NCI-H345 treated with DMSO at 0.1 percent for 48 hours (cell line): ENCODE results near the gene TULP3.

Source experiments
- DNase-seq: peaks from one replicate; lab custom pipeline; 2025; ENCODE audit not compliant: unreplicated experiment; lab: John Stamatoyannopoulos, UW

The TULP3 gene

DNA sequence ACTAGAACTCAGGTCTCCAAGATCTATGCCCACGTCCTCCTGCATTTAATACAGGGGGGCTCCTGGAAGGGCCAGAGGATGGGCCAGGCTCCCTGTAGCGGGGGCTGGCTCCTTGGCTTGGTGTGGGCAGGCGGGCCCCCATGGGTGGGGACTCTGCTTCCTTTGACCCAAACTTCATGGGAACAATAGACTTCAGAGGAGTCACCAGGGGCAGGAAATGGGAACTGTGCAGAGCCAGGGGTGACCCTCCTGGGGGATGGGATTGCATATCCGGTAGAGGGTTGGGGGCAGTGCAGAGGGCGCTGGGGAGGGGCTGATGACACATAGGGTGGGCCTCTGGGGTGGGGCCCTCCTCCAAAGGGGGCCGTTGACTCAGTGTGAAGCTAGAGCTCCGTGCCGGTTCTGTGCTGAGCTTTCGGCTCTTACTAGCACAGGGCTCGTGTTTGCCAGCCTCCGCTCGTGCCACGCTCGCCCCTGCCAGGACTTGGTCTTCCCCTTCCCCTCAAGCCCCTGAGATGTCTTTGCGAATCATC lies 73.1 kb downstream of the TULP3 start:
- DNase-seq = no peak

DNA sequence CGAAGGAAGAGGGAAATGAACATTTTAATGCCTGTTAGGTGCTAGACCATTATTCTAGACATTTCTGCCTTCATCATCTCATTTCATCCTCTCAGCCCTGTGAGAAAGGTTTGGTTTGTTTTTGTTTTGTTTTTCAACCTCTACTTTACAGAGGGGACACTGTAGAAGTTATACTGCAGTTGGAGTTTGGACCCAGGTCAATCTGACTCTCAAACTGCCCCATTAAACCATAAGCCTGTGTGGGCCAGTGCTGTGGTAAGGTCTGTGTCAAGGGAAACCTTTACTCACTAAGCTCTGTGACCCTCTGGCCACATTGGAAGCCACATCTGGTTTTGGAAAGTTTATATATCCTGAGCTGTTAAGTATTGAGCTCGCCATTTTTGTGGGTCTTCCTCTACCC lies 77.0 kb downstream of the TULP3 start:
- no peak for DNase-seq

DNA sequence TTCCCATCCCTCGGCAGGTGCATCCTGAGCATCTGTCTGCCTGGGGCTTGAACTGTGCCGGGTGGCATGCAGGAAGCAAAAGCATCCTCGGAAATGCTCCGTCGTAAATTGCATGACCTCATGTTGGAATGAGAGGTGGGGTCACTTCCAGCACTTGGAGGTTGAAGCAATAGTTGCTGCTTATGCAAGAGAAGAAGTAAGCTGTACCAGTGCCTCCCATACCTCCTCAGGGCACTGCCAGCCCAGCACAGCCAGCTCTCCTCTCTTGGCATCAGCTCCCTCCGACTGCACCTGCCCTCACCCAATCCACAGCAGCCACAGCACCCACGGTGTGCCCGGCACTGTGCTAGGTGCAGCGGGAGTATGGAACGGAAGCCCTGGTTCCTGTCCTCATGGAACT lies 80.1 kb downstream of the TULP3 start:
- no peak for DNase-seq

DNA sequence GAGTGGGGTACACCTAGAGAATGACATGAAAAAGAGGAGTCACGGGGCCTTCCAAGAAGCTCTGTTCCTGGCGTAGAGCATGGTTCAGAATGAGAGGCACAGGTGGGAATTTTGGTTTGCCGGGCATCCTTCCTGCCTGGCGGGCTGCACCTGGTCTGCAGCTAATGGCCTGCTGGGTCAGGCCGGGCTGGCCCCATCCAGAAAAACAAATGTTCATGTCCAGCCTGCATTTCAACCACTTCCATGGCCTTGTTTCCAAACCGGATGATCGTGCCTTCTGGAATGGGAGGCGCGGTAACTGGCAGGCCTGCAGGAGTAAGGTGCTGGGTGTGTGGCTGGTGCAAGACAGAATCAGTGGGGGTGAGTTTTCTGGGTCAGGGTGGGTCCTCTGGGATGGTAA lies 82.9 kb downstream of the TULP3 start:
- no peak for DNase-seq

DNA sequence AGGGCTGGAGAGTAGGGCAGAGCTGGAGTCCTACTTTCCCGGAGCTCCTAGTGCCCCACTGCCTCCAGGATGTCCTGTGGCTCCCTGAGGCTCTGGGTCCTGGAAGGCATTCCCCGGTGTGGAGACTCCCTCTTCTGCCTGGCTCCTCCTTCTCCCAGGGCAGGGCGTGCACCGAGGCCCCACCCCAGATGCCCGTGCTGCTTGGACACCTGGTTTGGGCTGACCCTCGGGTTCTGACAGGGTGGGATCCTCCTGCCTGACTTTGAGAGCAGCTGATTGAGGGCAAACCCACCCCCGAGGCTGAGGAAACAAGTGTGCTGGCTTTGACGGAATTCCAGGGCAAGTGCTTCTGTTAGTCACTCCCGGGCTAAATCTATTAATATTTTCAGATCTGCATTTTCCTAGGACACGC lies 83.9 kb downstream of the TULP3 start:
- no peak for DNase-seq

DNA sequence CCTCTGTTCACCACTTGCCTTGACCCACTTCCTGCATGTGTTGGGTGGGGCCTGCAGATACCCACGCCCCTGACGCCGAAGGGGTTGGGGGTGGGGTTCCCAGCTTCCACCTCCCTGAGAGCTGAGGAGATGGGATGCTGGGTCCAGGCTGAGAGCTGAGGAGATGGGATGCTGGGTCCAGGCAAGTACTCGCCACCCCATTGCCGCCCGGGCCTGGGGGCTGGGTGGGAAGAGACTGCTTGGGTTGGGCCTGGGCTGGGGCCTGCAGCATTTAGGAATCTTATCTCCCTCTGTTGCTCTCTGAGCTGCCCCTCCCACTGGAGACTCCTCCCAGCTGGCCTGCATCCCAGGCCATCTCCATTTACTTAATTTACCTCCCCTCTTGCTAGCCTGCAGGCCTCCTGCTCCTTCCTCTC lies 85.9 kb downstream of the TULP3 start:
- DNase-seq = no peak

DNA sequence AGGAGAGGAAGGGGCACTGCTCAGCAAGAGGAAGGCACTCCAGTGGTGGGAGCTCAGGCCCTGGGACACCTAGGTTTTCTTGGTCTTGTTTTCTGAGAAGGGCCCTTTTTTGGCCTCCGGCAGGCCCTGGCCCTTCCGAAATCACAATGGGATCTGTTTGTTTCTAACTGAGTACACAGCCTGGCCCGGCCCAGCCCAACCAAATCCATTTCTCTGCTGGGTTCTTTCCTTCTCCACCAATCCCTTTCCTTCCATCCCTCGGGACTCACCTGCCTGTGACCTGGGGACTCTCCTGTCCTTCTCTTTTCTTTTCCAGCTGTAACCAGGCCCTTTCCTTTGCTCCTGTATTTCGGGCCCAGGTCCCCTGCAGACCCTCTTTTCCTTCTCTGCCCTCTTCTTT lies 87.1 kb downstream of the TULP3 start:
- no peak for DNase-seq

DNA sequence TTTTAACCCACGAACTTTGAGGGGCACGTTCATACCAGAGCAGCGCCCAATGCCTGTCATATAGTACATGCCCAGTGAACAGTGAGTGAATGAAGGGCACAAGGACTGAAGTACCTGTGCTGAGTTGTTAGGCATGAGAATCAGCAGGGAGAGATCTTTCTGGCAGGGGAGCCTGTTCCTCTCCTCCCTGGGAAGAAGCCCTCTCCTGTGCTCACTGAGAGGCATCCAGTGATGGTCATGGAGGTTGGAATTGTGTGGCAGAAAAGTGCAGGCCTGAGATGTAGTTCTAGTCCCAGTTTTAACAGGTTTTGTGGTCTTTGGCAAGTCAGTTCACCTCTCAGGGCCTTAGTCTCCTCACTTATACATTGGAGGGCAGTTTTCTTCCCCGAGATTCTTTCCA lies 89.1 kb downstream of the TULP3 start:
- no peak for DNase-seq

DNA sequence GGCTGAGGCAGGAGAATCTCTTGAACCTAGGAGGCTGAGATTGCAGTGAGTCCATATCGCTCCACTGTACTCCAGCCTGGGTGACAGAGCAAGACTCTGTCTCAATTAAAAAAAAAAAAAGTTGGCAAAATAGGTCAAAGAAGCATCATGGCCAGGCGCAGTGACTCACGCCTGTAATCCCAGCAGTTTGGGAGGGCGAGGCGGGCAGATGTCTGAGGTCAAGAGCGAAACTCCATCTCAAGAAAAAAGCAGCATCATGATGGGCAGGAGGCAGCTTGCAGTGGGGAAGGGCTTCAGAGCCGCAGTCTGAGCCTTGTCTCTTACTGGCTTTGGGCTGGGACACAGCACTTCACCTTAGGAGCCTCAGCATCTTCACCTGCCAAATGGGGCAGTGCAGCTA lies 89.9 kb downstream of the TULP3 start:
- DNase-seq = no peak

DNA sequence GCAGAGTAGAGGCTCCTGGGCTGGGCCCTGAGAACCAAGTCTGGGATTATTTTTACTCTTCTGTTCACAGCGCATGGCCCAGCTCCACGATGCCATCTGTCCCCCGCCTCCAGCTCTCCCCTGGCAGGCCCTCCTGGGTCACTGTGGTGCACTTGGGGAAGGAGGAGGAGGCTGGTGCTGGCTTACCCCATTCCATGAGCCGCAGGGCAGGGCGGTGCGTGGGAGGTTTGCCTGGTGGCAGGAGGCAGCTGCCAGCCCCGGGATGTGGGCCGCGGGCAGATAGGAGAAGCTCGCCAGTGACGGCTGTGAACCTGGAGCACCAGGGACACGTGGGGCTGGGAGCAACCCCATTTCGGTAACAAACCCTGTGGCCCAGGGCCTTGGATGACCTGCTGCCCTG lies 91.7 kb downstream of the TULP3 start:
- no peak for DNase-seq

DNA sequence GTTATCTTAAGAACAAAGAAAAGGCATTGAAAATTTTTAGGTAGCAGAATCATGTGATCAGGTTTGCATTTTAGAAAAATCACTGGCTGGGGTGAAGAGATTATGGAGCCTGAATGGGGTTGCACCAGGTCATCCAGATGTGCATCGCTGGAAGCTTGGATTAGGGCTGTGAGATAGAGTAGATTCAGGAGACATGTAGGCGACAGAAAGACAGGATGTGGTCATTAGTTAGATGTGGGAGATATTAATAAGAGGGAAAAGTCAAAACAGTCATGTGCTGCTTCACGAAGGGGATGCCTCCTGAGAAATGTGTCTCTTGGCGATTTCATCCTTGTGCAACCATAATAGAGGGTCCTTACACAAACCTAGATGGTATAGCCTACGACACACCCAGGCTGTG lies 93.6 kb downstream of the TULP3 start:
- no peak for DNase-seq

DNA sequence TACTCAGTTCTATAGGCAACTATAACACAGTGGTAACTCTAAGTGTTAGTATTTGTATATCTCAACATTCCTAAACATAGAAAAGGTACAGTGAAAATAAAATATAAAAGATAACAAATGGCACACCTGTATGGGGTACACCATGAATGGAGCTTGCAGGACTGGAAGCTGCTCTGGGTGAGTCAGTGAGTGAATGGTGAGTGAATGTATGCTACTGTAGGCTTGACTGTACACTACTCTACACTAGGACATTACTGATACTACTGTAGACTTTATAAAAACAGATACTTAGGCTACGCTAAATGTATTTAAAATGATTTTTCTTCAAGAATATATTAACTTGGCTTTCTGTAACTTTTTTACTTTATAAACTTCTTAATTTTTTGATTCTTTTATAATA lies 94.0 kb downstream of the TULP3 start:
- DNase-seq = no peak

DNA sequence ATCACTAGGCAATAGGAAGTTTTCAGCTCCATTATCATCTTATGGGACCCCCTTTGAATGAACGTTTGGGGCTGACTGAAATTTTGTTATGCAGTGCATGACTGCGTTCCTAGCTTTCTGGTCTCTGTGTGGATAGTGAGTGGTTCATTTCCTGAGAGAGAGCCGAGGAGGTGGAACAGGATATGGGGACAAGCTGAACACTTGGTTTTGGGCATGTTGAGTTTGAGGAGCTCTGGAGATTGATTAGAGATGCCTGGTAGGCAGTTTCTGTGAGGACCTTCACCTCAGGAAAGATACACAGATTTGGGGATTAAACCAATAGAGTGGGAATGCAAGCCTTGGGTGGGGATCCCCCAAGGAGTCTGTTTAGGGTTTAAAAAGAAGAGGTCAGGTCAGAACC lies 96.2 kb downstream of the TULP3 start:
- DNase-seq = no peak

DNA sequence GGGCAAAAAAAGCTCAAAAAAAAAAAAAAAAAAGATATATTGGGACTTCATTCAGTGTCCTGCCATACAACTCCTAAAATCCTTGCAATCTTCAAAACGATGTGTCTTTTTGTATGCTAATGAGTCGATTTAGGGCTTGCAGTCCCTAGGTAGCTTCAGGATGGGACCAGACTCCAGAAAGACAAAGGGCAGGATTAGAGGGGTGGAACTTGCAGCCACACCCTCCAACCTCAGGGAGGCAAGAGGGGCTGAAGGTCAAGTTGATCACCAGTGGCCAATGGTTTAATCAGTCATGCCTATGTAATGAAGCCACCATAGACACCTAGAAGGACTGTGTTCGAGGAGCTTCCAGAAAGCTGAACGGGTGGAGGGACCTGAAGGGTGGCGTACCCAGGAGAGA lies 97.8 kb downstream of the TULP3 start:
- no peak for DNase-seq
